NCI-H187 treated with DMSO at 0.1 percent for 48 hours (cell line): ENCODE measurements around the gene ADAMTS5.

Experiments used
- DNase-seq: peaks from one replicate; lab custom pipeline; 2025; lab: John Stamatoyannopoulos, UW

The ADAMTS5 gene

DNA sequence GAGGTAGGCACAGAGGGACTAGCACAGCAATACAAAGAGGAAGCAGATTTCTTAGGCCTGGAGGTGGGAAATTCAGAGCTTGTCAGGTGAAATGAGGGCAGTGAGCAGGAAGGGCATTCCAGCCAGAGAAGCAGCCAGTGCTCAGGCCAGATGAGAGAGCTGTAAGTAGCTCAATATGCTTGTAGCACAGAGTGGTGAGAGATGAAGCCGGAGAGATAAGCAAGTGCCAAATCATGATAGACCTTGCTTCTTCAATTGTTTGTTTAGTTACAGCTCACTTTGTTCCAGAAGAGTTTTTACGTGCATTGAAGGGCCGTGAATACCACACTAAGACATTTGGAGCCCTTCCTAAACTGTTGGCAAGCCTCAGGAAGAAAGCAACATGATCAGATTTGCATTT is 79.6 kb downstream of the ADAMTS5 start:
- no peak for DNase-seq

DNA sequence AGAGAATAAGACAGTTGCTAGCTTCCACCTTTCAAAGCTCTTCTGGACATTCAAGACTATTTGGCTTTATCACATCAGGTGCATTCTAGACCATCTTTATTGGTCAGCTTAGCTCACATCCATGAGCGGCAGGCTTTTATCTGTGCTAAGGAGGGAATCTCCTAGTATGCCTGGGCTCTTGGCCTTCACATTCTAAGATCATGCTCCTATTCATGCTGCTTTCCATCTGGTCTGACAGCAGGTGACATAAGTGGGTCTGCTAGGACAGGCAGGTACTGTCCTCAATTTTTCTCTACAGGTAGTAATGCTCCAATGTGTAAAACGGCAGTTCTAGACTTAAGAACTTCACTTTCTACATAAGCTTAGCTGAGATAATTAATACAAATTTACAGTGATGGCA is 82.5 kb downstream of the ADAMTS5 start:
- no peak for DNase-seq

DNA sequence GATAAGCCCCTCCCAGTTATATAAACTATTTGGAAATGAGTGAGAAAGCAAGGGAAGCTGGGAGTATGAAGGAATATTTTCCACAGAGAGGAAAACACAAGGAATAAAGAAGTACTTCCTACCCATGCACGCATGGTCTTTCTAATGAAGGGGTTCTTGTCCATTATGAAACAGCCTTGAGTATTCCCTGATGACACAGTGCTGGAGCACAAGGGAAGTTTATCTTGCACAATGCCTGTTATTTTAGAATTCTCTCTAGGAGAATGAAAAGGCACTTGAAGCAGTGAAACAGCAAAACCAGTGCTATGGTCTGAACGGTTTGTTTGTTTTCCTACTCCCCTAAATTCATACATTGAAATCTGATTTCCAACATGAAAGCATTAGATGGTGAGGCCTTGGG is 83.1 kb downstream of the ADAMTS5 start:
- no peak for DNase-seq

DNA sequence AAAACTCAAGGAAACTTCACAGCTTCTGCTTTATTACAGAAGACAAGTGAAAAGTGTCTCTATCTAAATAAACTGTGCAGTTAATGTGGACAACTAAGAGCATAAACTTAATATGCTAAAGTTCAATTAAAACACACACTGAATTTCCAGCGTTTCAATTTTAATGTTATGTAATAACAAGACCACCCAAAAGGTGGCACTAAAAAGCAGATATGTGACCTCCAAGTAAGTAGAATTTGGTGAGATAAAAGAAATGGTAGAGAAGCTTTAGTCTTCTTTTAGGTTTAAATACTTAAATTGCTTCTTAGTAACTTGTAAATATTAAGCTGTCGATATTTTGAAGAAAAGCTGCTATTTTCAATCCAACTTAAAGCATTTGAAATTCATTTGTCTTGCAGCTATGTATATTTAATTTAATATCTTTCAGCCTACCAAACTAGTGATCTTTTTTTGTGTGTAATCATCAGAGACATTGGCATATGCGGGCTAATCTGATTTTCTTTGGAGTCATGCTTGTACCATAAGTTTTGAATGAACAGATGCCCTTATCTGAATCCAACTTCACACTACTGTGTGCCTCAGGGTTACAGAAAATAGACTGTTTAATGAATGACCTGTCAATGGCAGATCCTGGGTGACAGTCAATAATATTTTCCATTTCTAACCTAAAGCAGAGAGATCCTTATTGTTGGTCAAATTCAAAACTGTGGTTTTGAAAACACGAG is 85.2 kb downstream of the ADAMTS5 start:
- no peak for DNase-seq

DNA sequence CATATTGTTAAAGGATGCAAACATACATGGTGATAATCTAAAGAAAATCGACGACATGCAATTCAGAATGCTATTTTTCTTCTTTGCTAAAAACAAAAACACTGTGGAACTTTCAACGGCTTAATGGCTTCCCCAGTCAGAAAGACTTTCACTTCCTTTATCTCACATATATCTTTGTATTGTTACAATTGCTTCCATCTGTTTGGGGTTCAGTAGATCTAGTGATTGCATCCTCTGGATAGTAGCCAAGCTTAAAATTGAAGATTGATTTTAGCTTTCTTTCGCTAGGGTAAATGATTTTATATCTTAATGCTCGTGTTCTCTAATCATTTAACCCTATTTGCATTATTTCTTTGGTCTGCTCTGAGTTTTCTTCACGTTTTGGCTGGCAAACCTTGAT is 89.9 kb downstream of the ADAMTS5 start:
- DNase-seq = no peak

DNA sequence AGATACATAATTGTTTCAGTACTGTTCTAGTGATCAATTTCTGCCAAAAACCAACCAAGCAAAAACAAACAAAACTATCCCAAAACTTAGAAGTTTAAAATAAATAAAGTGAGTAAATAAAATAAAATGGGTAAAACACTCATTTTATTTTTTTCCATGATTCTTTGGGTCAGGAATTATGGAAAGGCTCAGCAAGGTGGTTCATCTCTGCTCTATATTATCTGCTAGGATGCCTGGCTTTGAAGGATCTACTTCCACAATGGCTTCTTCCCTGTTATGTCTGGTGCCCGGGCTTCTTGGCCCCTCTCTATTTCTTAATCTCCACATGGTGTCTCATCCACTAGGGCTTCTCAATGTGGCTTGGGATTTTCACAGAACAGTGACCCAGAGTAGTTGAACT is 92.5 kb downstream of the ADAMTS5 start:
- no peak for DNase-seq
